H1 (cell line): Measurements from ENCODE around the gene HSD17B8. TPM values are rescaled to one million over a fixed set of nuclear protein-coding genes. Genes with fewer than 3 reads are reported as not detected.

Experiments used
- CTCF ChIA-PET: fragments of 300-600 bp; sonication (Branson Sonifier 250); formaldehyde crosslinking; loops from one replicate; lab custom pipeline; 2021; ENCODE audit not compliant: partially characterized antibody; lab: Charles Lee
- POLR2A ChIA-PET: fragments of 300-600 bp; sonication (Branson Sonifier 250); formaldehyde crosslinking; loops from one replicate; lab custom pipeline; 2021; ENCODE audit warnings: inconsistent platforms; ENCODE audit not compliant: partially characterized antibody; lab: Charles Lee
- DNase-seq, 2 experiments: peaks; one replicate each; pipeline versions ENCODE4 v3.0.0 to v3.0.0-alpha.2; 2010 to 2022; ENCODE audit warnings: low spot score in 2 of 2, low read depth in 1 of 2, mixed read lengths in 1 of 2
- FAIRE-seq: peaks from 2 replicates; lab custom pipeline; 2011; peaks lifted over from hg19 to GRCh38; lab: Jason Lieb, UNC
- H2AFZ ChIP-seq: 2 replicates; pipeline ENCODE4 v1.8.1; 2012; ENCODE audit warnings: low read length, inconsistent platforms
- H2AK5ac ChIP-seq: 2 replicates; pipeline ENCODE4 v1.6.1; 2013; ENCODE audit warnings: low read depth, low read length
- H2BK120ac ChIP-seq: replicated peaks from 2 replicates; pipeline ENCODE3; 2013; ENCODE audit warnings: low read depth, low read length, inconsistent platforms
- H2BK12ac ChIP-seq: 2 replicates; pipeline ENCODE4 v1.6.1; 2013; ENCODE audit warnings: low read depth, low read length
- H2BK15ac ChIP-seq: 2 replicates; pipeline ENCODE4 v1.6.1; 2013; ENCODE audit warnings: low read length
- H2BK20ac ChIP-seq: 2 replicates; pipeline ENCODE4 v1.6.1; 2013; ENCODE audit warnings: low read length
- H2BK5ac ChIP-seq: 2 replicates; pipeline ENCODE4 v1.6.1; 2013; ENCODE audit warnings: low read depth, low read length
- H3K14ac ChIP-seq: 2 replicates; pipeline ENCODE4 v1.6.1; 2013; ENCODE audit warnings: inconsistent platforms; ENCODE audit not compliant: insufficient read length
- H3K18ac ChIP-seq: 2 replicates; pipeline ENCODE4 v1.6.1; 2013; ENCODE audit warnings: low read length; ENCODE audit errors: extremely low read depth
- H3K23ac ChIP-seq: 2 replicates; pipeline ENCODE4 v1.6.1; 2013; ENCODE audit warnings: inconsistent platforms; ENCODE audit not compliant: insufficient read length
- H3K23me2 ChIP-seq: 2 replicates; pipeline ENCODE4 v1.6.1; 2013; ENCODE audit warnings: low read depth, low read length
- H3K27ac ChIP-seq: 2 replicates; pipeline ENCODE4 v1.6.1; 2011; ENCODE audit warnings: low read depth, low read length, inconsistent platforms
- H3K27me3 ChIP-seq, 4 experiments: replicated peaks in 1 of 4; 1 replicate in 1 of 4; 2 replicates in 3 of 4; pipeline versions ENCODE4 v1.6.1 to v1.8.1; 2011 to 2013; ENCODE audit warnings: low read length in 3 of 4, mild to moderate bottlenecking in 3 of 4, inconsistent platforms in 2 of 4, mixed read lengths in 2 of 4, moderate library complexity in 1 of 4; ENCODE audit not compliant: control insufficient read depth in 3 of 4, insufficient read depth in 3 of 4; ENCODE audit errors: extremely low read depth in 1 of 4
- H3K36me3 ChIP-seq, 4 experiments: 2 replicates each; pipeline versions ENCODE4 v1.6.1 to v1.8.1; 2011 to 2013; ENCODE audit warnings: mild to moderate bottlenecking in 4 of 4, low read length in 3 of 4, moderate library complexity in 2 of 4, control low read depth in 1 of 4, inconsistent platforms in 1 of 4; ENCODE audit not compliant: insufficient read depth in 4 of 4, control insufficient read depth in 2 of 4
- H3K4ac ChIP-seq: replicated peaks from 2 replicates; pipeline ENCODE3; 2013; ENCODE audit warnings: low read length, low read depth, mixed read lengths, inconsistent platforms; ENCODE audit not compliant: insufficient read length
- H3K4me1 ChIP-seq, 4 experiments: replicated peaks in 1 of 4; 1 replicate in 1 of 4; 2 replicates in 3 of 4; pipeline versions ENCODE4 v1.6.1 to v1.8.1; 2011 to 2013; ENCODE audit warnings: low read length in 3 of 4, inconsistent platforms in 2 of 4, mixed read lengths in 1 of 4; ENCODE audit not compliant: insufficient read depth in 4 of 4, control insufficient read depth in 3 of 4
- H3K4me2 ChIP-seq, 2 experiments: 2 replicates each; pipeline versions ENCODE4 v1.6.1 to v1.8.1; 2011 to 2013; ENCODE audit warnings: low read depth in 2 of 2, low read length in 2 of 2, control low read depth in 1 of 2, inconsistent platforms in 1 of 2, mild to moderate bottlenecking in 1 of 2; ENCODE audit not compliant: insufficient read depth in 1 of 2
- H3K4me3 ChIP-seq, 4 experiments: fragments of 200-600, 300-600 bp in 1 of 4; sonication (generic), shearing (Covaris generic), sonication (Bioruptor Twin) in 1 of 4; 2 replicates each; pipeline versions ENCODE4 v1.5.1 to v1.8.1; 2011 to 2016; ENCODE audit warnings: low read length in 4 of 4, low read depth in 3 of 4, control low read depth in 2 of 4, inconsistent platforms in 2 of 4, mild to moderate bottlenecking in 2 of 4, mixed read lengths in 1 of 4, moderate library complexity in 1 of 4; ENCODE audit not compliant: insufficient read depth in 2 of 4; ENCODE audit errors: extremely low read depth in 1 of 4
- H3K56ac ChIP-seq: replicated peaks from 2 replicates; pipeline ENCODE3; 2013; ENCODE audit warnings: low read depth, mild to moderate bottlenecking, mixed read lengths, low read length, inconsistent platforms; ENCODE audit not compliant: insufficient read length
- H3K79me1 ChIP-seq: 2 replicates; pipeline ENCODE4 v1.6.1; 2013; ENCODE audit warnings: low read depth, low read length, control low read depth
- H3K79me2 ChIP-seq, 2 experiments: 2 replicates each; pipeline versions ENCODE4 v1.6.1 to v1.8.1; 2012 to 2013; ENCODE audit warnings: low read length in 2 of 2, mild to moderate bottlenecking in 2 of 2, inconsistent platforms in 1 of 2; ENCODE audit not compliant: insufficient read depth in 2 of 2, control insufficient read depth in 1 of 2
- H3K9ac ChIP-seq, 4 experiments: replicated peaks in 1 of 4; 1 replicate in 1 of 4; 2 replicates in 3 of 4; pipeline versions ENCODE4 v1.6.1 to v1.8.1; 2011 to 2013; ENCODE audit warnings: low read depth in 3 of 4, low read length in 3 of 4, control low read depth in 2 of 4, mild to moderate bottlenecking in 2 of 4, moderate library complexity in 2 of 4, inconsistent platforms in 1 of 4; ENCODE audit errors: extremely low read depth in 1 of 4
- H3K9me3 ChIP-seq, 2 experiments: 2 replicates each; pipeline versions ENCODE4 v1.6.1 to v1.8.1; 2012 to 2013; ENCODE audit warnings: mild to moderate bottlenecking in 2 of 2, moderate library complexity in 2 of 2, control low read depth in 1 of 2, inconsistent platforms in 1 of 2, low read depth in 1 of 2, low read length in 1 of 2, mixed read lengths in 1 of 2; ENCODE audit not compliant: insufficient read depth in 2 of 2
- H4K20me1 ChIP-seq, 2 experiments: replicated peaks in 1 of 2; 2 replicates each; pipeline versions ENCODE3 to v1.8.1; 2011 to 2013; ENCODE audit warnings: inconsistent platforms in 2 of 2, low read length in 2 of 2, mild to moderate bottlenecking in 1 of 2; ENCODE audit not compliant: insufficient read depth in 2 of 2, control insufficient read depth in 1 of 2
- H4K5ac ChIP-seq: 2 replicates; pipeline ENCODE4 v1.6.1; 2013; ENCODE audit warnings: low read length, low read depth, mixed read lengths, inconsistent platforms; ENCODE audit not compliant: insufficient read length
- H4K8ac ChIP-seq: 2 replicates; pipeline ENCODE4 v1.8.0; 2013; ENCODE audit warnings: mild to moderate bottlenecking, moderate library complexity, low read length, inconsistent platforms; ENCODE audit not compliant: insufficient read depth; ENCODE audit errors: extremely low read depth
- H4K91ac ChIP-seq: replicated peaks from 2 replicates; pipeline ENCODE3; 2013; ENCODE audit warnings: low read length, mixed read lengths, inconsistent platforms; ENCODE audit not compliant: insufficient read length
- ASH2L ChIP-seq: fragments of 200-600, 300-600 bp; sonication (generic); IDR thresholded peaks from one replicate; pipeline ENCODE4 v1.7.1; 2017; ENCODE audit warnings: low read length
- BRCA1 ChIP-seq: IDR thresholded peaks from 2 replicates; pipeline ENCODE4 v1.6.1; 2012; ENCODE audit warnings: low read depth, low read length, improper control_type of control experiment
- CBX8 ChIP-seq: fragments of 300-800, 300-1000 bp; sonication (generic); IDR thresholded peaks from 2 replicates; pipeline ENCODE4 v1.7.1; 2016; ENCODE audit warnings: low read depth, low read length, borderline replicate concordance
- GTF2F1 ChIP-seq: IDR thresholded peaks from 2 replicates; pipeline ENCODE4 v1.6.1; 2012; ENCODE audit warnings: low read depth, low read length, improper control_type of control experiment, borderline replicate concordance
- RNF2 ChIP-seq: fragments of 200-900, 300-1000 bp; sonication (generic); IDR thresholded peaks from 2 replicates; pipeline ENCODE4 v1.7.1; 2016; ENCODE audit warnings: borderline replicate concordance, low read depth, mild to moderate bottlenecking, antibody characterized with exemption, low read length; ENCODE audit not compliant: poor library complexity, severe bottlenecking; ENCODE audit errors: missing control alignments
- SUZ12 ChIP-seq: fragments of 200-600 bp; sonication (generic); IDR thresholded peaks from 2 replicates; pipeline ENCODE4 v1.6.1; 2012; ENCODE audit warnings: mild to moderate bottlenecking, inconsistent platforms, low read length, moderate library complexity, mixed read lengths
- TAF1 ChIP-seq: IDR thresholded peaks from 2 replicates; pipeline ENCODE4 v1.6.1; 2011; ENCODE audit warnings: mild to moderate bottlenecking, low read depth, low read length
- ZNF274 ChIP-seq: IDR thresholded peaks from 2 replicates; pipeline ENCODE4 v1.7.0; 2012; ENCODE audit warnings: low read length, borderline replicate concordance; ENCODE audit errors: extremely low read depth
- WGBS, 2 experiments: shearing (Covaris generic) in 1 of 2; methylation state at CpG; one replicate each; pipeline versions ENCODE4 v1.1.6 to v1.1.7; 2013 to 2015; ENCODE audit warnings: low lambda C conversion rate in 2 of 2, mixed read lengths in 2 of 2, inconsistent platforms in 1 of 2, low coverage in 1 of 2, missing lambda C conversion rate in 1 of 2; ENCODE audit not compliant: insufficient replicate concordance in 2 of 2, insufficient coverage in 1 of 2, insufficient read length in 1 of 2; ENCODE audit errors: extremely low coverage in 1 of 2, missing lambda C conversion rate in 1 of 2; 5-methylcytosine and 5-hydroxymethylcytosine counted together
- polyA plus RNA-seq, 7 experiments: library from polyadenylated mRNA; depleted of rRNA in 3 of 7; stranded (reverse) in 5 of 7; unstranded in 2 of 7; fragments of >200 nt in 5 of 7; fragments of 200-250 nt in 2 of 7; gene quantifications; 1 replicate in 5 of 7; 2 replicates in 1 of 7; 4 replicates in 1 of 7; pipeline versions ENCODE4 v1.2.1 to v1.2.3, GENCODE V29; 2011 to 2013; ENCODE audit warnings: missing spikeins in 2 of 7, mixed read lengths in 2 of 7
- total RNA-seq: library from RNA; stranded (reverse); fragmentation: NEBNext Ultra II Directional; extraction: Animal tissue kit (Norgen Biotek cat#: 25700); gene quantifications from 2 replicates; pipeline ENCODE4 v1.2.1, GENCODE V29; 2021
- TF ChIP-seq, protein P1 (sequence below): IDR thresholded peaks from 2 replicates; pipeline ENCODE4 v1.6.1; 2012; ENCODE audit warnings: inconsistent platforms
- TF ChIP-seq, protein P2 (sequence below): IDR thresholded peaks from 2 replicates; pipeline ENCODE4 v1.6.1; 2011; ENCODE audit warnings: low read depth, mild to moderate bottlenecking, low read length; ENCODE audit not compliant: insufficient read depth

HSD17B8 gene
- total and polyA plus RNA-seq, 2 of the 8 experiments (the other 6 are each of a cell fraction or from before 2014, with no cell fraction given), result 3.3 to 17.1 TPM

DNA sequence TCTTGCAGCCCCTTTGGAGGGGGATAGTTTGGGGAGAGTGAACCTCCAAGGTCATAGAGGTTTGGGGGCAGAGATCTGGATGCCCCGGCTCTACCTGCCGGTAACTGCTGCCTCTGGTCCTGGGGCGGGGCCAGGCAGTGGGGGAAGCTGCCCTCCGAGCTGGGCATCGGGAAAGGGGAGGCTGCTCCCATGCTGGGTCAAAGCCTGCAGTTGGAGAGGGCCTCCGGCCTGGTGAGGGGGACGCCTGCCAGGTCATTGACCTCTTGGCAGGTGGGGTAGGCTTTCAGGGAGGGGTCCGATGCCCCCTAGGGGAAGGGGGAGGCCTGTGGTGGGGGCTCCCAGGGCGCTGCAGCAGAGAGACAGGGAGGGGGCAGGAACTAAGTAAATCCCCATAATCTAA is 19.3 kb upstream of the HSD17B8 start:
- Histone ChIP-seq H3K79me2 (no peaks in the 10 kb centered on the region), H2BK5ac (no peak overlapping the region), H3K4me3 (no peak overlapping the region), H3K23ac (no peak overlapping the region), H3K4ac (no peak overlapping the region), H2BK120ac (no peak overlapping the region), H2BK20ac (no peak overlapping the region), H3K4me1 (peaks cover 0 to 5% (median 2%) of the 10 kb centered on the region in 4 experiments; a peak in 2 of 7 replicates), H3K56ac (no peak overlapping the region), H3K36me3 (no peaks in the 10 kb centered on the region), H3K18ac (no peak overlapping the region), H4K20me1 (no peaks in the 10 kb centered on the region), H4K5ac (no peak overlapping the region), H3K79me1 (no peaks in the 10 kb centered on the region), H3K27ac (no peak overlapping the region), H4K8ac (0 out of 2 replicates have a peak overlapping the region, but pooled peaks have one; percentile 22), H2BK12ac (no peak overlapping the region), H3K9ac (no peak overlapping the region), H2AK5ac (no peak overlapping the region), H2AFZ (no peak overlapping the region), H4K91ac (no peak overlapping the region), H3K4me2 (no peak overlapping the region), H2BK15ac (no peak overlapping the region), H3K14ac (no peak overlapping the region), H3K23me2 (no peaks in the 10 kb centered on the region; the same call in 1 of the 2 replicates), H3K9me3 (no peaks in the 10 kb centered on the region), H3K27me3 (no peaks in the 10 kb centered on the region; a peak in 1 of 7 replicates)
- ChIA-PET CTCF (interaction anchor here (0.6 kb wide), 1 partner anchor 23 kb away, joined by 4 read pairs; no protein-coding TSS in a partner anchor), POLR2A (no interaction called here)
- FAIRE-seq (no peak), DNase-seq (no peak)
- TF ChIP-seq CBX8 (no peak), TAF1 (no peak), GTF2F1 (no peak), BRCA1 (no peak), SUZ12 (no peak), RNF2 (no peak), ASH2L (no peak), ZNF274 (no peak)
- TF ChIP-seq, protein P1, sequence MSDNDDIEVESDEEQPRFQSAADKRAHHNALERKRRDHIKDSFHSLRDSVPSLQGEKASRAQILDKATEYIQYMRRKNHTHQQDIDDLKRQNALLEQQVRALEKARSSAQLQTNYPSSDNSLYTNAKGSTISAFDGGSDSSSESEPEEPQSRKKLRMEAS, result no peak
- TF ChIP-seq, protein P2, sequence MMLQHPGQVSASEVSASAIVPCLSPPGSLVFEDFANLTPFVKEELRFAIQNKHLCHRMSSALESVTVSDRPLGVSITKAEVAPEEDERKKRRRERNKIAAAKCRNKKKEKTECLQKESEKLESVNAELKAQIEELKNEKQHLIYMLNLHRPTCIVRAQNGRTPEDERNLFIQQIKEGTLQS, result no peak
- WGBS, 2 experiments, result 70% methylated on average over 8 of the region's 9 CpGs; no CpG with 5 or more reads in 1 of the 2 experiments
